B cell (primary cell): Measurements from ENCODE around the gene MRPL10.

Experiments used
- EZH2 ChIP-seq: IDR thresholded peaks from 2 replicates; pipeline ENCODE4 v1.6.1; 2012; ENCODE audit warnings: borderline replicate concordance, low read depth, mild to moderate bottlenecking, moderate library complexity, low read length; ENCODE audit not compliant: insufficient read depth, poor library complexity, severe bottlenecking
- TF ChIP-seq, protein P1 (sequence below): fragments of 200-600 bp; IDR thresholded peaks from one replicate; pipeline ENCODE4 v1.8.0; 2022; ENCODE audit warnings: antibody characterized with exemption, mild to moderate bottlenecking

DNA sequence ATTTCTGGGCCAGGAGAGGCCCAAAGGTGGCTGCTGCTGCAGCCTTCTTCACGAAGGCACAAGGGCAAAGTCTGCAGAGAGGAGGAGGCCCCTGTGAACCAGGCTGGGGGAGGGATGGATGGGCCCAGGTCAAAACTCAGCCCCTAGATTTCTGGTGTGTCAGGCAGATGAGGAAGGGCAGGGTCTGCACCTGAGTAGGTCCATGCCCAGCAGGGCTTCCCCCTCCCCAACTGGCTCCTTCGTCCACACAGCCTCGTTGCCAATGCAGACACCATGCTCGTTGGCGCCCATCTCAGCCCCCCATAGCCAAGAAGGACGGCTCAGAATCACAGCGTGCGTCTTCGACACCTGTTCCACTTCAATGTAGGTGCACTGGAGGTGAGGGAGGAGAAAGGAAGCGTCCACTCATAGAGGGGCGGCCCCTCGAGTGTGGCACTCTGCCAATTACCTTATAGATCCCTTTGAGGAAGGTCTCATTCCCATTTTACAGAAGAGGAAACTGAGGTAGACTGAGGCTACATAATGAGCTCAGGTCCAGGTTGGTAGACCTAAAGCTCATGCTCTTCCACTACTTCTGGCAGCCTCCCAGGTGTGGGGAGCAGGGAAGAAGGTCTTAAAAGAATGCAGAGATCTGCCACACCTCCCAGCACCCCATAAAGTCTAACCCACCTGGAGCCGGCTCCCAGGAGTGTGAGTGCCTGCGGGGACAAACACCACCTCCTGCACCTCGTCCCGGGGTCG, 8.8 kb upstream of the MRPL10 start:
- TF ChIP-seq, protein P1, sequence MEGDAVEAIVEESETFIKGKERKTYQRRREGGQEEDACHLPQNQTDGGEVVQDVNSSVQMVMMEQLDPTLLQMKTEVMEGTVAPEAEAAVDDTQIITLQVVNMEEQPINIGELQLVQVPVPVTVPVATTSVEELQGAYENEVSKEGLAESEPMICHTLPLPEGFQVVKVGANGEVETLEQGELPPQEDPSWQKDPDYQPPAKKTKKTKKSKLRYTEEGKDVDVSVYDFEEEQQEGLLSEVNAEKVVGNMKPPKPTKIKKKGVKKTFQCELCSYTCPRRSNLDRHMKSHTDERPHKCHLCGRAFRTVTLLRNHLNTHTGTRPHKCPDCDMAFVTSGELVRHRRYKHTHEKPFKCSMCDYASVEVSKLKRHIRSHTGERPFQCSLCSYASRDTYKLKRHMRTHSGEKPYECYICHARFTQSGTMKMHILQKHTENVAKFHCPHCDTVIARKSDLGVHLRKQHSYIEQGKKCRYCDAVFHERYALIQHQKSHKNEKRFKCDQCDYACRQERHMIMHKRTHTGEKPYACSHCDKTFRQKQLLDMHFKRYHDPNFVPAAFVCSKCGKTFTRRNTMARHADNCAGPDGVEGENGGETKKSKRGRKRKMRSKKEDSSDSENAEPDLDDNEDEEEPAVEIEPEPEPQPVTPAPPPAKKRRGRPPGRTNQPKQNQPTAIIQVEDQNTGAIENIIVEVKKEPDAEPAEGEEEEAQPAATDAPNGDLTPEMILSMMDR: no peak
- TF ChIP-seq EZH2: no peak
